GM21825 (cell line): ENCODE data around the gene BANP.
"Not testable (repeated sequence)": the region's sequence is repeated elsewhere in the genome, so short reads cannot be mapped to it uniquely, and the experiment has no call there.

Source experiments
- ATAC-seq: cut with Tn5 transposase; IDR thresholded peaks from one replicate; pipeline ENCODE4 v1.9.1; 2021; ENCODE audit warnings: mild to moderate bottlenecking, moderate library complexity; ENCODE audit not compliant: unreplicated experiment

The BANP gene

DNA sequence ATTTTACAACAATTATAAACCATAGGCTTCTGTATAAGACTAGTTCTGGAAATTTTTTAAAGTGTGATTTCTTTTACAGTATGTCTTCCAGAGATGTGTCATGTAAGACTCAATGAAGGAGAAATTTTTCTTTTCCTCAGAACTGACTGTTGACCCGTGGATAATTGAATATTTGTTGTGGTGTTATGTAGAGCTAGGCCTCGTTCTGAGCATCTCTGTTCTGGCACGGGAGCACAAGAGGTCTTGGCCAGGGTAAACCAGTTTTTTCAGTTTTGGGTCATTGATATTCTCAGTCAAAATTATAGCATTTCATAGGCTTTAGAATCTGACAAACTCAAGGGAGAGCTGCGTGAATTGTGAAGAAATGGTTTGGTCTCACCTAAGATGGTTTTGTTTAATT, 39.0 kb downstream of the BANP start:
- not testable (repeated sequence) for ATAC-seq

- not testable (repeated sequence) for ATAC-seq
These were observed 40.9 kb downstream of the BANP start for GRCh38 chr16:87992142-87992541.

GRCh38 chr16:87993901-87994300, 42.7 kb downstream of the BANP start:
- ATAC-seq, result no peak

GRCh38 chr16:87995644-87996043, 44.4 kb downstream of the BANP start:
- no peak for ATAC-seq

DNA sequence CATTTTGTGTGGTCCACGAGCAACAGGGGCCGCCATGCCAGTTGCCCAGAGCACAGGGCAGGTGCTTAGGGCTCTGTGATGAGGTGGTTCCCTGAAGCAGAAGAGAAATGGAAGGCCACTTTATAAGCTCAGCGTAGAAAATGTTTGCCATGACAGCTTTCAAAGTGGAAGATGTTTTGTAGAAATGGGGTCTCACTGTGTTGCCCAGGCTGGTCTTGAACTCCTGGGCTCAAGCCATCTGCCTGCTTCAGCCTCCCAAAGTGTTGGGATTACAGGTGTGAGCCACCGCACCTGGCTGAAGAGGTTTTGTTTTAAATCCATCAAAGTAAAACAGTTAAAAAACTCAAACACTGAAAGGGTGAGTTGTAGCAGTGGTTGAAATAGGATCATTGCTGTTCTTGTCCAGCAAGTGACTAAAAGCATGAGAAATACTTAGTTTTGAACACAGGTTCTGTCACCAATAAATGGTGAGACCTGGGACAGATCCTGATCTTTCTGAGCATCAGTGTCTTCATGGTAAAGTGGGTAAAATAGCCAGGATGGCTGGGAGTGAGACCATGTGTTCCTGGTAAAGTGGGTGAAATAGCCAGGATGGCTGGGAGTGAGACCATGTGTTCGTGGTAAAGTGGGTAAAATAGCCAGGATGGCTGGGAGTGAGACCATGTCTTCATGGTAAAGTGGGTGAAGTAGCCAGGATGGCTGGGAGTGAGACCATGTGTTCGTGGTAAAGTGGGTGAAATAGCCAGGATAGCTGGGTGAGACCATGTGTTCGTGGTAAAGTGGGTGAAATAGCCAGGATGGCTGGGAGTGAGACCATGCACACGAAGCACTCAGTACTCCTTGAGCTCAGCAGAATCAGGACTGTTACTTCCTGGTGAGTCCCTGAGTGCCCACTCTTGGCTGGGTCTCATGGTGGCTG, 46.0 kb downstream of the BANP start:
- no peak for ATAC-seq

DNA sequence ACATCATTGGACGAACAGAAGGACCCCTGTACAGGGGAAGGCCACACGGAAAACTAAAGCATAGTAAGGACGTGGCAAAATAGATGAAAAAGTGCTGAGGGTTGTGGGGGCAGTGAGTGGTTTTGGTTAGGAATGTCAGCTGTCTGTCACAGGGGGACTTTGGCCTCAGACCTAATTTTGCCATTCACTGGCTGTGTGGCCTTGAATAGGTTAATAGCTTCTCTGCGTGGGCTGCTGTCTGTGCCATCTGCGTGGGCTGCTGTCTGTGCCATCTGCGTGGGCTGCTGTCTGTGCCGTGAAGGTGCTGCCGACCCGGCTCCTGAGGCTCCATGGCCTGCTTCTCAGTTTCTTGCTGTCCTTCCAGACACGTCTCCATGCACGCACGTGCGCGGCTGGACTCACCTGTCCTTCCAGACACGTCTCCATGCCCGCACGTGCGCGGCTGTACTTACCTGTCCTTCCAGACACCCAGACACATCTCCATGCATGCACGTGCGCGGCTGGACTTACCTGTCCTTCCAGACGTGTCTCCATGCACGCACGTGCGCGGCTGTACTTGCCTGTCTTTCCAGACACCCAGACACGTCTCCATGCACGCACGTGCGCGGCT, 47.1 kb downstream of the BANP start:
- not testable (repeated sequence) for ATAC-seq

DNA sequence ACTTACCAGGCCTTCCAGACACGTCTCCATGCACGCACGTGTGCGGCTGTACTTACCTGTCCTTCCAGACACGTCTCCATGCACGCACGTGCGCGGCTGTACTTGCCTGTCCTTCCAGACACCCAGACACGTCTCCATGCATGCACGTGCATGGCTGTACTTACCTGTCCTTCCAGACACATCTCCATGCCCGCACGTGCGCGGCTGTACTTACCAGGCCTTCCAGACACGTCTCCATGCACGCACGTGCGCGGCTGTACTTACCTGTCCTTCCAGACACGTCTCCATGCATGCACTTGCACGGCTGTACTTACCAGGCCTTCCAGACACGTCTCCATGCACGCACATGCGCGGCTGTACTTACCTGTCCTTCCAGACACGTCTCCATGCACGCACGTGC, 47.8 kb downstream of the BANP start:
- ATAC-seq, result not testable (repeated sequence)

DNA sequence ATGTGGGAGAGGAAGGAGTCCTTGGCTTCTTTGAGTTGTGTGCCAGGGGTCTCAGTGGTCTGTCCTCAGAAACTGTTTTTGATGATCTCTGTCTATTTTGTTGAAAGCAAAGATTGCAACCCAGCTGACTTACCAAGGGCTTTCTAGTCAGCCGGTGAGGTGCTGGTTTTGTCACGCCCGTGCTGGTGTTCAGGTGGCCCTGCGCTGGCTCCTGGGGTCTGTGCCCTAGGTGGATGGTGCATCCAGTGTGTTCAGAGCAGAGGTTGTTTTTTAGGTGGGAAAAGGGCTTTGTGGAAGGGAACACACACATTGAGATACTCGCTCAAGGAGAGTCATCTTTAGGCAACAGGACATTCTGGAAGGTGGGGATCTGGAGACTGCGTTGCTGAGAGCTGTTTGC, 51.0 kb downstream of the BANP start:
- ATAC-seq, result no peak

DNA sequence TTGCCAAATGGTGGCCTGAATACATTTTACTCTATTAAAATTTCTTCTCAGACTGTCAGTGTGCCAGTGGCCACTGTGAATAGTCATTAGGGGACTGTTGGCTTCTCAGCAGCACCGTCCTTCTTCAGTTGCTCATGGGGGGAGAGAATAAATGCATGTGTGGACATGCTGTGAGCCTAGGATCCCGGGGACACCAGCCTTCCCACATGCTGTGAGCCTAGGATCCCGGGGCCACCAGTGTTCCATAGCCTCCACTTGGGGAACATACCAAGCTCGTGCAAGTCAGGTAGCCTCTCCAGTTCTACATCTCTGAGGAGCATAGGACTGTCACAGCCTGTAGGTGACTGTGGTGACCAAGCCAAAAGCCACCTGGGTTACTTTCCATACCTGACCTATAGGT, 51.5 kb downstream of the BANP start:
- ATAC-seq, result no peak

GRCh38 chr16:88003316-88003715, 52.1 kb downstream of the BANP start:
- no peak for ATAC-seq

GRCh38 chr16:88003736-88004135, 52.5 kb downstream of the BANP start:
- no peak for ATAC-seq

- no peak for ATAC-seq
These were observed 53.2 kb downstream of the BANP start for GRCh38 chr16:88004391-88004790.

DNA sequence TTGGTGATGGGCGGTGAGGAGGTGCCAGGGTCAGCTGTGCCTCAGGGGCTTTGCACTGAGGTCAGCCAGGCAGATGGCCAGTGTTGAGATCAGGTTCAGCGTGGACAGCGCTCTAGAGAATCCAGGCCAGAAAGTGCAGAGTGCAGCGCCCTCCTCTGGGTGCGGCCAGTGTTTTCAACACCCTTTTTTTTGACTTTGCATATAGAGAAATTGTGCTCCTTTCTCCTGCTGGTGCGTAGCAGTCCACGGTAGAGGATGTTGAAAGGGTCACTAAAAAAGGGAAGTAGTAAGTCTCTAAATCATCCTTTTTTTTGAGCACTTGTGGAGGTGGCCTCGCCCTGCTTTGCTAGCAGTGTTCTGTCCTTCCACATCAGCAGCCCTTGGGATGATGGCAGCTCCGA, 53.9 kb downstream of the BANP start:
- ATAC-seq, result no peak

GRCh38 chr16:88005968-88006367, 54.7 kb downstream of the BANP start:
- ATAC-seq, result no peak

DNA sequence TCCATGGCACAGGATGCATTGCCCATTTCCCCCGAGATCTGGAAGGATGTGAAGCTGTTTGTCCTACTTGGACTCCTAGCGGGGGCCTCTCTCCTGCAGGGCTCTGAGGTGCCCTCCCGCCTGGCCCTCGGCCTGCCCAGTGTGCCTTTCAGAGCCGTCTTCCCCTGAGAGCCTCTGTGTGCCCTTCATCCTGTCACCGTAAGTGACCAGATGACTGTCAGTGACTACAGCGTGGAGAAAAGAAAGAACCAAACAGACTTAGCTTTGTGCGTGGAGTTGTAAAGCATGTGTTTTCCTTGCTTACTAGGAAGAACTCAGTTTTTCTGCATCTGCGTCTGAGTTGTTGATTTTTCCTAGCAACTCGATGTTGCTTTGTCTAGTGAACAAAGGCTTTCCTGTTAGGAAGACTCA, 56.1 kb downstream of the BANP start:
- ATAC-seq, result no peak

DNA sequence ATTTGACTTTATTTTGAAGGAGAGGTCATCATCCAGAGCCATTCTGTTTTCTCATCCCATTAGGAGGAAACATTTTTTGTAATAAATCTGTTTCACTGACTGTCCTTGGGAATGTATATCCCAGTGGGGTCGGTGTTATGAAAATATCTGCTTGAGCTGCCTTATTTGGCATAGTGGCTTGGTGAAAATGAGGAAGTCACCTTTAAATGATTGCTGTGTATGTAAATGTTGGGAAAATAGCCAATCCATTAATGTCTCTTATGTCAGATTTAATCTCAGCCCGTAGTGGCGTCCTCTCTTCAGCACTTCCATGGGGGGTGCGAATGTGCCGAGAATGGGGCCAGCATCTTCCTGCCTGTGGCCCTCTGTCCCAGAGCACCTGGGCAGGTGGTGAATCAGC, 57.6 kb downstream of the BANP start:
- no peak for ATAC-seq

DNA sequence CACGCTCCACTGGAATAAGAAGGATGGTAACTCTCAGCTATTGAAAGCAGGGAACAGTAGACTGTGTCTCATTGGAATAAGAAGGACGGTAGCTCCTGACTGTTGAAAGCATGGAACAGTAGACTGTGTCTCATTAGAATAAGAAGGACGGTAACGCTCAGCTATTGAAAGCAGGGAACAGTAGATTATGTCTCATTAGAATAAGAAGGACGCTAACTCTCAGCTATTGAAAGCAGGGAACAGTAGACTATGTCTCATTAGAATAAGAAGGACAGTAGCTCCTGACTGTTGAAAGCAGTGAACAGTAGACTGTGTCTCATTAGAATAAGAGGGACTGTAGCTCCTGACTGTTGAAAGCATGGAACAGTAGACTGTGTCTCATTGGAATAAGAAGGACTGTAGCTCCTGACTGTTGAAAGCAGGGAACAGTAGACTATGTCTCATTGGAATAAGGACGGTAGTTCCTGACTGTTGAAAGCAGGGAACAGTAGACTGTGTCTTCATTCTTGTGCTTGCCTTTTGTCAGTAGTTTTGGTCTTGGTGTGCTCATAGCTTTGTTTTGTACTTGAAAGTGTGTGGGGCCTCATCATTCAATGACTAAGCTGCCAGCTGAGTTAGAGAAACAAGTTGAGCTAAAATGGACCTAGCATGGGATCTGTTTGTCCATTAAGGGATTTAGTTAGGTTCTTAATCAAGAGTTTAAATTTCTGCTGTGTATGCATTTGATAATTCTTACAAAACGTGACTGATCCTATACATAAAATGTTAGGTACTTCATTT, 58.5 kb downstream of the BANP start:
- no peak for ATAC-seq

DNA sequence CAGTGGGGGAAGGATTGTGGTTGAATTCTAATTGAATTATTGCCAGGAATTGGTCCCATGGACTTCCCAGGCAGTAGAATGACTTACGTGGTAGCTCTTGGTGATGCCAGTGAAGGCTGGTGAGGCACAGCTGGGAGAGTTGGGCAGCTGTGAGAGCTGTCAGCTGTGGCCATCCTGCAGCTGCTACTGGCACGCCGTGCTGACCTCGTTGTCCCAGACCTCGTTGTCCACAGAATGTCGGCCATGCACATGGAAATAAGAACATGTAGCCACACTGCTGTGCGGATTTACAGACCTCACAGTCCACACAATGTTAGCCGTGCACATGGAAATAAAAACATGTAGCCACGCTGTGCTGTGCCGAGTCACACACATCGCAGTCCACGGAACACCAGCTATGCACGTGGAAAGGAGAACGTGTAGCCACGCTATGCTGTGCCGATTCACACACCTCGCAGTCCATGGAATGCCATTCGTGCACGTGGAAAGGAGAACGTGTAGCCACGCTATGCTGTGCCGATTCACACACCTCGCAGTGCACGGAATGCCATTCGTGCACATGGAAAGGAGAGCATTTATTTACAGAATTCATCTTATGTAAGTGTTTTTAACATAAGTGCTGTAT, 59.2 kb downstream of the BANP start:
- ATAC-seq, result no peak

DNA sequence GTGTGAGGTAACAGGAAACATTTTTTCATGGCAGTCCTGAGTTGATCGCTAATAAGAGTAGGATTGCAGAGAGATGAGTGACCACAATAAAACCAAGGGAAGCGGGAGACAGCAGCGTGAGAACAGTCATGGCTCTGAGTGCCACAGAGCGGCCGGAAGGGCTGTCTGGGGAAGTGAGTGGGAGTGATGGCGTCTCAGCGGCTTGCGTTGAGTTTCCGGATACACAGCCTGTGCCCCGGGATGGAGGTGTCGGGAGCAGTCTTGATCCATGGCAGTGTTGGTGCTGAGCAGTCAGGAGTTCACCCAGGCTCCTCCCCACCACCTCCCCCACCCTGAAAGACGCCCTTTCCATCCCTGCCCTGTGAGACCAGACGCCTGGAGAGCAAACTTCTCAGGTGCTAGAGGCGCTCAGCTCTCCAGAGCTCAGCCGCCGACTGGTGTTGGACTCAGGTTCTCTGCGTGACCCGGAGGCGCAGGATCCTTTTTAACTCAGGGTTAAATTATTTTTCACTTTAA, 59.8 kb downstream of the BANP start:
- ATAC-seq, result no peak

GRCh38 chr16:88012360-88012759, 61.1 kb downstream of the BANP start:
- ATAC-seq, result no peak

DNA sequence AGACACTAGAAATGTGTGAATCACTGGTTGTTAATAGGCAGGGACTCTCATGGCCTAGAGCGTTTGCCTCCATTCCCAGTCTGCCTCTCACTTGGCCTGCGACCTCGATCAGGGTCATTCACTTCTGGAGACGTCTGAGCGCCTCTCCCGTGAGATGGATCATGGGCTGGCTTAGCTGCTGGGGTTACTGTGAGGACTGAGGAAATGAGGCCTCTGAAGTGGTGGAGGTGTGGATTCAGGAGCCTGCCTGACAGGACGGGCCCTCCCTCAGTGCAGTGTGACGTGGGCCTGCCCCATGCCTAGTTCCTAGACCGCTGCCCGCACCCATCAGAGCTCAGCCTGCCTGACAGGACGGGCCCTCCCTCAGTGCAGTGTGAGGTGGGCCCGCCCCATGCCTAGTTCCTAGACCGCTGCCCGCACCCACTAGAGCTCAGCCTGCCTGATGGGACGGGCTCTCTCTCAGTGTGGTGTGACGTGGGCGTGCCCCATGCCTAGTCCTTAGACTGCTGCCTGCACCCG, 61.9 kb downstream of the BANP start:
- no peak for ATAC-seq
